ENCODE data around the gene SLC23A2. TPM values are rescaled to one million over a fixed set of nuclear protein-coding genes. Genes with fewer than 3 reads are reported as not detected.
"Not testable (repeated sequence)": the region's sequence is repeated elsewhere in the genome, so short reads cannot be mapped to it uniquely, and the experiment has no call there.

The SLC23A2 gene
- total RNA-seq, 4 donors from 2014 or later, result 10.5 to 29.0 (median 20.4) TPM

DNA sequence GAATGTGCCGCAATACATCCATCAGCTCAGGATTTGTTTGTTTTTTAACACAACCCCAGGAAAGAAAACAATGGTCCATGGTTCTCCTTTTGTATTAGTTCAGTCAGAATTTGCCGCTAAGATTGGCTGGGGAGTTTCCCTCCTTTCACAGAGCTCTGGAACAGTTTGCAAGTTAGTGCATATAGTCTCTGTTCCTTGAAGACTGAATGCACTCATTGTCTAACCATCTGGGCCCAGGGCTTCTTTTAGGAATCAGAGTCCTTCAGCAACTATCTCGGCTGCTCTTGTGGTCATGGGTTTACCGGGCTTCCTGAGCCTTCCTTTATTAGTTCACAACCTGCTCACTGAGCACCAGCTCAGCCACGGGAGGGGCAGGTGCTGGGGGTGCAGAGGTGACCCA, 121.3 kb downstream of the SLC23A2 start:
- H3K36me3 ChIP-seq, result peaks cover 36% of the 10 kb centered on the region
- H3K27me3 ChIP-seq, result no peaks in the 10 kb centered on the region
- no peak overlapping the region for H3K4me3 ChIP-seq
- H3K27ac ChIP-seq, result no peak overlapping the region
- no peaks in the 10 kb centered on the region for H3K9me3 ChIP-seq
- H3K4me1 ChIP-seq, result no peaks in the 10 kb centered on the region
- no peak for TF ChIP-seq POLR2AphosphoS5 (IDR thresholded peaks at IDR 0.05)
- TF ChIP-seq, protein P1, sequence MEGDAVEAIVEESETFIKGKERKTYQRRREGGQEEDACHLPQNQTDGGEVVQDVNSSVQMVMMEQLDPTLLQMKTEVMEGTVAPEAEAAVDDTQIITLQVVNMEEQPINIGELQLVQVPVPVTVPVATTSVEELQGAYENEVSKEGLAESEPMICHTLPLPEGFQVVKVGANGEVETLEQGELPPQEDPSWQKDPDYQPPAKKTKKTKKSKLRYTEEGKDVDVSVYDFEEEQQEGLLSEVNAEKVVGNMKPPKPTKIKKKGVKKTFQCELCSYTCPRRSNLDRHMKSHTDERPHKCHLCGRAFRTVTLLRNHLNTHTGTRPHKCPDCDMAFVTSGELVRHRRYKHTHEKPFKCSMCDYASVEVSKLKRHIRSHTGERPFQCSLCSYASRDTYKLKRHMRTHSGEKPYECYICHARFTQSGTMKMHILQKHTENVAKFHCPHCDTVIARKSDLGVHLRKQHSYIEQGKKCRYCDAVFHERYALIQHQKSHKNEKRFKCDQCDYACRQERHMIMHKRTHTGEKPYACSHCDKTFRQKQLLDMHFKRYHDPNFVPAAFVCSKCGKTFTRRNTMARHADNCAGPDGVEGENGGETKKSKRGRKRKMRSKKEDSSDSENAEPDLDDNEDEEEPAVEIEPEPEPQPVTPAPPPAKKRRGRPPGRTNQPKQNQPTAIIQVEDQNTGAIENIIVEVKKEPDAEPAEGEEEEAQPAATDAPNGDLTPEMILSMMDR (IDR thresholded peaks at IDR 0.05), result no peak
- no peak for TF ChIP-seq POLR2A (IDR thresholded peaks at IDR 0.05)
- no peak for TF ChIP-seq EP300 (IDR thresholded peaks at IDR 0.05)
- 78% methylated on average over 5 of the region's 5 CpGs for WGBS
- DNase-seq (ENCODE audit: low spot score in 2 of 2), result no peak

DNA sequence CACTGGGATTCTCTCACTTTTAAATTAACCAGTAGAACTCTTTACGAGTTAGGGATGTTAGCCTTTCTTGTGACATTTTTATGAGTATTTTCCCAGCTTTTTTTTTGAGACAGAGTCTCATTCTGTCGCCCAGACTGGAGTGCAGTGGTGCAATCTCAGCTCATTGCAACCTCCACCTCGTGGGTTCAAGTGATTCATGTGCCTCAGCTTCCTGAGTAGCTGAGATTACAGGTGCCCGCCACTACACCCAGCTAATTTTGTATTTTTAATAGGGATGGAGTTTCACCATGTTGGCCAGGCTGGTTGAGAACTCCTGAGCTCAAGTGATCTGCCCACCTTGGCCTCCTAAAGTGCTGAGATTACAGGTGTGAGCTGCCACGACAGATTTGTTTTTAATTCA, 123.2 kb downstream of the SLC23A2 start:
- not testable (repeated sequence) for H3K27ac ChIP-seq; H3K27me3 ChIP-seq; H3K9me3 ChIP-seq; H3K4me3 ChIP-seq; H3K4me1 ChIP-seq; DNase-seq (ENCODE audit: low spot score in 2 of 2)
- peaks cover 54% of the 10 kb centered on the region for H3K36me3 ChIP-seq
- WGBS, result 90% methylated on average over 5 of the region's 5 CpGs

DNA sequence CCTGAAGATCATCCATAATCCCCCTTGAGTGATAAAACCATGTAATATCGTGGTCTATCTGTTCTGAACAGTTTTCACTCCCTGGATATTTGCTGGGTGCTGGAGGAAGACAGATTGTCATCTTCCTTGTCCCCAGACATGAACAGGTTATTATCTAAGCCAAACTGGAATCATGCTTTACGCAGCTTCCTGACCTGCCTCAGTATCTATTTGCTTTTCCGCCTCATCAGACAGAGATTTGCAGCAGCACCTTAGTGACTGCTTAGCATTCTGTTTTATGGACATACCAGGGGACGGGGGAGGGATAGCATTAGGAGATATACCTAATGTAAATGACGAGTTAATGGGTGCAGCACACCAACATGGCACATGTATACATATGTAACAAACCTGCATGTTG, 124.6 kb downstream of the SLC23A2 start:
- H3K4me1 ChIP-seq, result no peaks in the 10 kb centered on the region
- peaks cover 54% of the 10 kb centered on the region for H3K36me3 ChIP-seq
- H3K9me3 ChIP-seq, result no peaks in the 10 kb centered on the region
- 92% methylated on average over 5 of the region's 5 CpGs for WGBS
- no peaks in the 10 kb centered on the region for H3K27me3 ChIP-seq
- H3K27ac ChIP-seq, result no peak overlapping the region
- no peak overlapping the region for H3K4me3 ChIP-seq
- DNase-seq (ENCODE audit: low spot score in 2 of 2), result no peak
- TF ChIP-seq POLR2A (IDR thresholded peaks at IDR 0.05), result no peak
- no peak for TF ChIP-seq POLR2AphosphoS5 (IDR thresholded peaks at IDR 0.05)
- TF ChIP-seq, protein P1 (IDR thresholded peaks at IDR 0.05), result no peak
- TF ChIP-seq EP300 (IDR thresholded peaks at IDR 0.05), result no peak

DNA sequence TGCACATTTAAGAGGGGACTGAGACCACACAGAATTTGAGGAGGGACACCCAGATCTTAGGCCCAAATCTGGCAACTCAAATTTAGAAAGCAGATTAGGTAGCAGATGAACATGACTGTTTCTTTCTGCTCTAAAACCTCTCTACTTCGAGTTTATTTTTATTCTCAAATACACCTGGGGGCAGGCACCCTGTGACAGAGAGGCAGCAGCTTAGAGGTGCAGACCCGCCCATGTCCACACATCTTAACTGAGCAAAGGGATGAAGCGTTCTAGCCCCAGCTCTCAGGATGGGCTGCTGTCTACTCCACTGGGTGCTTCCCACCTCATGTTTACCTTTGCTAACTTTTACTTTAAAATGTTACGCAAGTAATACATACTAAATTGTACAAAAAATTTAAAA, 125.0 kb downstream of the SLC23A2 start:
- H3K4me3 ChIP-seq, result no peak overlapping the region
- no peaks in the 10 kb centered on the region for H3K9me3 ChIP-seq
- 89% methylated on average over 4 of the region's 4 CpGs for WGBS
- DNase-seq (ENCODE audit: low spot score in 2 of 2), result no peak
- no peak for TF ChIP-seq EP300 (IDR thresholded peaks at IDR 0.05)
- TF ChIP-seq, protein P1 (IDR thresholded peaks at IDR 0.05), result no peak
- H3K27ac ChIP-seq, result no peak overlapping the region
- H3K27me3 ChIP-seq, result no peaks in the 10 kb centered on the region
- H3K36me3 ChIP-seq, result peaks cover 55% of the 10 kb centered on the region
- H3K4me1 ChIP-seq, result no peaks in the 10 kb centered on the region

DNA sequence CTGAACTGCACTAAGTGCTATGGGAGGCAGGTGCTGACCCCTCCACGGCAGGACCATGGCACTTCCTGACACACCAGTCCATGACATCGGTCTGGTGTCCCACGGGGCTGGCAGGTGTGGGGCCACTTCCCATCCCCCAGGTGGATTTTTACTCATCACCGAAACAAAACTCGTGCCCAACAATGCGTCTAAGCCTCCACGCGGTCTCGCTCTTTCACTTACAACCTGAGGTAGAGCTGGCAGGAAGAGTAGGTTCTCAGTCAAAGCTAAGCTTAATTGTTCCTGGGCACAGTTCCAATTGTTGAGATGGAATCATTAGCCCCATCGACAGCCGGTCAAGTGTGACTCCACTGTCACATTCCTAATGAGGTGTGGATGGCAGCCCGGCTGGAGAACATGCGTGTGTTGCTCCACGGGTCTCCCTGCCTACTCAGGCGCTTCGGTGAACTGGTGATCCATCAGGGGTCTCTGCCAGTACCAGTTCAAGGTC, 125.7 kb downstream of the SLC23A2 start:
- no peak for TF ChIP-seq EP300 (IDR thresholded peaks at IDR 0.05)
- TF ChIP-seq, protein P1 (IDR thresholded peaks at IDR 0.05), result no peak
- no peak for TF ChIP-seq POLR2AphosphoS5 (IDR thresholded peaks at IDR 0.05)
- TF ChIP-seq POLR2A (IDR thresholded peaks at IDR 0.05), result no peak
- Histone ChIP-seq H3K9me3 (no peaks in the 10 kb centered on the region), H3K4me3 (no peak overlapping the region), H3K27ac (no peak overlapping the region), H3K4me1 (no peaks in the 10 kb centered on the region), H3K27me3 (no peaks in the 10 kb centered on the region), H3K36me3 (peaks cover 51% of the 10 kb centered on the region)
- WGBS, result 89% methylated on average over 16 of the region's 16 CpGs
- no peak for DNase-seq (ENCODE audit: low spot score in 2 of 2)

DNA sequence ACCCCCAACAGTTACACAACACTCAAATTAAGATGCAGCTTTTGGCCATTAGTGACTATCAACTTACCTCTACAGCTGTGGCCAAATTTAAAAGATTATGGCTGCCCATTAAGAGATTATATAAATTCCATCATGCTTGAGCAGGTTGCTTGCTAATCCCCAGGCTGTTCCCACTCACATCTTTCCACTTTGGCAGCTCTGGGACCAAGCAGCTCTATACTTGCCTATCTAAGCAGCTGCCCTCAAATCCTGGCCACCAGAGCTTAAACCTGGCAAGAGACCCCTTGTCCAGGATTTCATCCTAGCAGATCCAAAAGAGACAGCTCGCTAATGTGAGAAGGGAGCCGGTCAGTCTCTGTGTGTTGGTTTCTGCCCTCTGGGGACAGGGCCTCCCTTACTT, 127.9 kb downstream of the SLC23A2 start:
- DNase-seq (ENCODE audit: low spot score in 2 of 2), result no peak
- Histone ChIP-seq H3K27ac (no peak overlapping the region), H3K27me3 (no peaks in the 10 kb centered on the region), H3K4me1 (no peaks in the 10 kb centered on the region), H3K4me3 (no peak overlapping the region), H3K36me3 (peaks cover 58% of the 10 kb centered on the region), H3K9me3 (no peaks in the 10 kb centered on the region)
- TF ChIP-seq POLR2AphosphoS5 (IDR thresholded peaks at IDR 0.05), result no peak
- TF ChIP-seq, protein P1 (IDR thresholded peaks at IDR 0.05), result no peak
- no peak for TF ChIP-seq EP300 (IDR thresholded peaks at IDR 0.05)
- TF ChIP-seq POLR2A (IDR thresholded peaks at IDR 0.05), result no peak
- WGBS, result 82% methylated on average over 2 of the region's 2 CpGs

Measured in suprapubic skin (tissue), 4 donors.